GM19023 (cell line): ENCODE measurements around the gene THUMPD1.
A peak's percentile ranks its signal among the peaks of the same experiment; 100 is the strongest.
"Not testable (repeated sequence)": the region's sequence is repeated elsewhere in the genome, so short reads cannot be mapped to it uniquely, and the experiment has no call there.

ENCODE experiments used
- ATAC-seq: cut with Tn5 transposase; IDR thresholded peaks from one replicate; pipeline ENCODE4 v1.9.1; 2021; ENCODE audit warnings: mild to moderate bottlenecking, moderate library complexity; ENCODE audit not compliant: unreplicated experiment

Gene THUMPD1

GRCh38 chr16:20749474-20749873, 7.9 kb upstream of the THUMPD1 start:
- ATAC-seq, result no peak

- no peak for ATAC-seq
These were observed 5.6 kb upstream of the THUMPD1 start for GRCh38 chr16:20747030-20747816.

DNA sequence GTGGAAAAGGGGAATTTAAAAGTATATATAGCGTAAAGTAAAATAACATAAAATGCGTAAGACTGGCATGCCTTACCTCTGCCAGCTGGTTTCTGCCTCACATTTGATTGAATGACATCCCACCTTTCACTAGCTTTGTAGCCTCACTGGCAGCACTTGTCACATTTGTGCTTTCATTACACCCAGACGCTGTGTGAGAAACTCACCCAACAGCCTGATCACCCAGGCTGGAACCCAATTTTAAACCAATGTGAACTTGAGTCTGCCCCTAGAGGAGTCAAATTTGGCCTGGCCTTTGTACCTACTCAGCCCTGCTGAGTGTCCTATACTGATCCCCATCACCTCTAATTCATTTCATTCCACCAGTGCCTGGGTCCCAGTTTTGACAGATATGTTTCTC, 4.8 kb upstream of the THUMPD1 start:
- no peak for ATAC-seq

DNA sequence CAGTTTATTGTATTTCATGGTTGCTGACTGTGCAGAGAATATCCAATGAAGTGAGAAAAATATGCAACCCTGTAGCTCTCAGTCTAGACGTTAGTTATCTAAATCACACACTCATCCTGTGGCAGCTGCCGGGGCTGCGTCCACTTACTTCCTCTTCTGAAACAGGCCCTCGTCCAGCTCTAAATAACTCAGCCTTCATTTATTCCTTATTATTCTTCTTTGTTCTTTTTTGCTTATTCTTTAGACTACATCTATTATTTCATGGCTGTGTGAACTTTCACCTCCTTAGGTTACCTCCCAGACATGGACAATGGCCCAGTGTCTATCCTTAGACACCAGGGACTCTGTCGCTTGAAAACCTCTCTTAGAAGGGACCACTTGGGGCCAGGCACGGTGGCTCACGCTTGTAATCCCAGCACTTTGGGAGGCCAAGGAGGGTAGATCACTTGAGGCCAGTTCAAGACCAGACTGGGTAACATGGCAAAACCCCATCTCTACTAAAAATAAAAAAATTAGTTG, 3.4 kb upstream of the THUMPD1 start:
- no peak for ATAC-seq

DNA sequence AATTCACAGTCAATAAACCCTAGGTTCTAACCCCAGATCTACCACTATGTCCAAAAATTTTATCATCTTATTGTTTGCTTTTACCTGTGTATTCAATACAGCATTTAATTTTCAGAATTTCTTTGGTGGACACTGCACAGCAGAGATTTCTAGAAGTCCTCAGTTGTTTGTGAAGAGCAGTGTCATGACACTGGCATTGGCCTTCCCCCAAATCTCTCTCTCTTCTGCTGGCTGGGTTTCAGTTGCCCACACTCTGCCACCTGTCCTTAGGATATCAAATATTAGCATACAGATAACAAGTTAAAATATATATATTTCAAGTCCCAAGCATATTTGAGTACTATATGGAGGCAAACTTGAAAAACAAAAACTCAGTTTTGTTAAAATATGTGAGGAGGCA, 2.0 kb upstream of the THUMPD1 start:
- no peak for ATAC-seq

DNA sequence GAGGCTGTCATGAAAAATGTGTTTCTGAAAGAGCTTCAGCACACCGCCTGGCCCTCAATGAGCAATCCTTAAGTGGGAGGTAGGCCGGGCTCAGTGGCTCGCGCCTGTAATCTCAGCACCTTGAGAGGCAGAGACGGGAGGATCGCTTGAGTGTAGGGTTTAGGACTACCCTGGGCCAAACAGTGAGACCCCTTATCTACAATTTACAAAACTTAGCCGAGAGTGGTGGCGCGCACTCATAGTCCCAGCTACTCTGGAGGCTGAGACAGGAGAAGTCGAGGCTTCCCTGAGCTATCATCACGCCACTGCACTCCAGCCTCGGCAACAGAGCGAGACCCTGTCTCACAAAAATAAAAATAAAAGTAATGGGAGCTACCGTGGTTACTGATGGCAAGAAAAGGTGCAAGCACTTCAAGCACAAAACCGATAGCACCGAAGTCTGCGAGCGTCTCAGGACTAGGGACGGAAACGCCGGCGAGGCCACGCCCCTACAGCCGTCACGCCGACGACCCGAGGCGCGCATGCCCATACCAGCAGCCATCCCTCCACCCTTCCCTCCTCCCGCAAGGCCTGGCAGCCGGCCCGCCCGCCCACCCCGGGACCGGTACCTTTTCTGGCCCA, 607 bp downstream of the THUMPD1 start:
- peak; percentile 85 for ATAC-seq

GRCh38 chr16:20740007-20740883, 1.4 kb downstream of the THUMPD1 start:
- ATAC-seq, result no peak

- no peak for ATAC-seq
These were observed 6.1 kb downstream of the THUMPD1 start for GRCh38 chr16:20735490-20735889.

- no peak for ATAC-seq
These were observed 6.8 kb downstream of the THUMPD1 start for GRCh38 chr16:20734782-20735181.

GRCh38 chr16:20734056-20734455, 7.6 kb downstream of the THUMPD1 start:
- no peak for ATAC-seq

- no peak for ATAC-seq
These were observed 12.5 kb downstream of the THUMPD1 start for GRCh38 chr16:20729141-20729540.

DNA sequence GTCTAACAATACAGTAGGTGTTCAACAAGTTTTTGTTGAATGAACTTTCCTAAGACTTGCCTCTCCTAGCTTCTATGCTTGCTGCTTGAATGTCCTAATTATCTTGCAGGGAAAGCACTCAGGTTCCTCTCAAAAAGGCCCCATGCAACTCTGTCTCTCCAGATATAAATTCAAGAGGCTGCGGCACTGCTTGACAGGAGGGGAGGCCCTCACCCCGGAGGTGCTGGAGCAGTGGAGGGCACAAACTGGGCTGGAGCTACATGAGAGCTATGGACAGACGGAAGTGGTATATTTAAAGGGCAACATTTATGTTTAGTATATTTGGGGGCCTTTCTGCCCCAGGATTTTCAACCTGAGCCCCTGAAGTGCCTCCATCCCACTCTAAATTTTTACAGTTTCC, 14.4 kb downstream of the THUMPD1 start:
- ATAC-seq, result no peak

GRCh38 chr16:20726661-20727060, 15.0 kb downstream of the THUMPD1 start:
- no peak for ATAC-seq

GRCh38 chr16:20720251-20720650, 21.4 kb downstream of the THUMPD1 start:
- ATAC-seq, result no peak

GRCh38 chr16:20717718-20718117, 23.9 kb downstream of the THUMPD1 start:
- ATAC-seq, result not testable (repeated sequence)

GRCh38 chr16:20711277-20711911, 30.2 kb downstream of the THUMPD1 start:
- no peak for ATAC-seq

GRCh38 chr16:20708129-20708528, 33.5 kb downstream of the THUMPD1 start:
- not testable (repeated sequence) for ATAC-seq

- ATAC-seq, result no peak
These were observed 34.2 kb downstream of the THUMPD1 start for GRCh38 chr16:20707461-20707860.

DNA sequence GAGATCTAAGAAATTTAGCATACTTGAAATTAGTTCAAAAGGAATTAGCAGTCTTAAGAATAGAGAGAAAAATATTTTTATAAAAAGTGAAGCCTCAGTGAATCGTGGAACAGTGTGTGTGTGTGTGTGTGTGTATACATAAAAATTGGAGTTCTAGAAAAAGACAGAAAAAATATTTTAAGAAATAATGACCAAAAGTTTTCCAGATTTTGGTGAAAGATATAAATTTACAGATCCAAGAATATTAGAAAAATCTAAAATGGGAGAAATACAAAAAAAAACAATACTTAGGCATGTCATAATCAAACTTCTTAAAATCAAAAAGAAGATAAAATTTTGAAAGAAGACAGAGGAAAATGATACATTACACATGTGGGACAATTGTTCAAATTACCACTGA, 35.6 kb downstream of the THUMPD1 start:
- ATAC-seq, result not testable (repeated sequence)

DNA sequence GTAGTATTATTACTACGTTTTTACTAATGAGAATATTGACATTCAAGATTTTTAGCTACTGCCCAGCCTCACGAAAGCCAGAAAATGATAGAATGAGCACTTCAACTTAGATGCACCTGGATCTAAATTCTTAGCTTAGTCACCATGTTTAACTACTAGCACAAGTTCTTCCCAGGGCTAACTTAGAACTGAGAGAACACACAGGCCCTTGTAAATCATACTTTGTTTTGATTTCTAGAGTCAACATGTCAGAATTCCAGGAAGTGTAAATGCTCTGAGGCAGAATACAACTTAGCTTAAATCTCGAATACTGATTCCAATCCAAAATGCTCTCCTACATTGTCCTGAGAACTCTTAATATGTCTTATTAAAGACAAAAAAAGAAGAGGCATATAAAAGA, 37.3 kb downstream of the THUMPD1 start:
- ATAC-seq, result no peak

GRCh38 chr16:20701692-20702091, 39.9 kb downstream of the THUMPD1 start:
- ATAC-seq, result not testable (repeated sequence)
